22Rv1 (cell line): Measurements from ENCODE around the gene TICAM2.

ENCODE experiments used
- ZFX ChIP-seq: fragments of 450-650 bp; IDR thresholded peaks from 2 replicates; pipeline ENCODE4 v1.6.1; 2017; ENCODE audit warnings: antibody characterized with exemption, borderline replicate concordance
- TF ChIP-seq, protein P1 (sequence below): fragments of 450-650 bp; IDR thresholded peaks from 2 replicates; pipeline ENCODE4 v1.5.1; 2017; ENCODE audit warnings: mild to moderate bottlenecking

DNA sequence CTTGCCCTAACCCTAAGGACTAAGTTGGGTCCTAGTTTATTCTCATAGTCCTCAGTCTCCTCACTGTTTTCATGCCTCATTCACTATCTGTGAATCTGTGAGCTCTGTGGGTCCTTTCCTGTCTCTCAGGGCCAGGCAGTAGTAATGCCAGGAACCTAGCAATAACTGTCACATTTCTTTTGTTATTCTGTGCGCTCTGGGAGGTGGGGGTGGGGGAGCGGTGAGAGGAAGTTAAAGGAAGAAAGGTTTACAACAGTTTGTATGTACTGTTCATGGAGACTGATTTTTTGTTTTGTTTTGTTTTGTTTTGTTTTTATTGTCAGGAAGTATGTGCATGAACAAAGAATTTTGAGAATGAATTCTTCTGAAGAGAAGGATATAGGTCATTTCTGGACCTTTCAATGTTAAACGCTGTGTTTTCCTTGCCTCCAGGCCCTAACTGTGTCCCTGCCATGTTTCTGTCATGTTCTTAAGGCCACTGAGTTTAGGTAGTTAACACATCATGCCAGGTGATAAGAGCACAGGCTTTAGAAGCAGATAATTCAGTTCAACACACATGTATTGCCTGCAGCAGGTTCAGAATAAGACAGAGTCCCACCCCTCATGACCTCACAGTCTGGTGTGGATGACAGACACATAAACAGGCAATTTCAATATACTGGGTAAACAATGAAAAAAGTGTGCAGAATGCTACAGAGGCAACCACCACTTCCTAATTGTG, 44.5 kb downstream of the TICAM2 start:
- TF ChIP-seq, protein P1, sequence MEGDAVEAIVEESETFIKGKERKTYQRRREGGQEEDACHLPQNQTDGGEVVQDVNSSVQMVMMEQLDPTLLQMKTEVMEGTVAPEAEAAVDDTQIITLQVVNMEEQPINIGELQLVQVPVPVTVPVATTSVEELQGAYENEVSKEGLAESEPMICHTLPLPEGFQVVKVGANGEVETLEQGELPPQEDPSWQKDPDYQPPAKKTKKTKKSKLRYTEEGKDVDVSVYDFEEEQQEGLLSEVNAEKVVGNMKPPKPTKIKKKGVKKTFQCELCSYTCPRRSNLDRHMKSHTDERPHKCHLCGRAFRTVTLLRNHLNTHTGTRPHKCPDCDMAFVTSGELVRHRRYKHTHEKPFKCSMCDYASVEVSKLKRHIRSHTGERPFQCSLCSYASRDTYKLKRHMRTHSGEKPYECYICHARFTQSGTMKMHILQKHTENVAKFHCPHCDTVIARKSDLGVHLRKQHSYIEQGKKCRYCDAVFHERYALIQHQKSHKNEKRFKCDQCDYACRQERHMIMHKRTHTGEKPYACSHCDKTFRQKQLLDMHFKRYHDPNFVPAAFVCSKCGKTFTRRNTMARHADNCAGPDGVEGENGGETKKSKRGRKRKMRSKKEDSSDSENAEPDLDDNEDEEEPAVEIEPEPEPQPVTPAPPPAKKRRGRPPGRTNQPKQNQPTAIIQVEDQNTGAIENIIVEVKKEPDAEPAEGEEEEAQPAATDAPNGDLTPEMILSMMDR: no peak
- TF ChIP-seq ZFX: no peak
